Gastrocnemius medialis (tissue), 4 donors: Measurements from ENCODE around the gene MCEE. TPM values are rescaled to one million over a fixed set of nuclear protein-coding genes. Genes with fewer than 3 reads are reported as not detected.
"Not testable (repeated sequence)": the region's sequence is repeated elsewhere in the genome, so short reads cannot be mapped to it uniquely, and the experiment has no call there.

ENCODE experiments used
- ATAC-seq, 2 donors: fragments of 150-250 bp; one replicate each; pipeline ENCODE4 v1.9.1; 2016
- DNase-seq, 2 donors: peaks; one replicate each; pipeline ENCODE4 v3.0.0-alpha.2; 2019
- H3K27ac ChIP-seq, 4 donors: fragments of 200-600 bp; sonication (generic); 1 replicate in 1 of 4; 2 replicates in 3 of 4; pipeline ENCODE4 v1.5.1; 2016 to 2018; ENCODE audit warnings: mild to moderate bottlenecking in 2 of 4, moderate library complexity in 1 of 4
- H3K27me3 ChIP-seq, 3 donors: fragments of 200-600 bp; sonication (generic) in 2 of 3; 1 replicate in 1 of 3; 2 replicates in 2 of 3; pipeline versions ENCODE4 v1.5.1 to v1.6.0; 2016 to 2019; ENCODE audit warnings: mild to moderate bottlenecking in 1 of 3, moderate library complexity in 1 of 3
- H3K36me3 ChIP-seq, 2 donors: fragments of 200-600 bp; sonication (generic) in 1 of 2; one replicate each; pipeline ENCODE4 v1.5.1; 2017 to 2018
- H3K4me1 ChIP-seq, 2 donors: fragments of 200-600 bp; sonication (generic) in 1 of 2; one replicate each; pipeline ENCODE4 v1.5.1; 2016 to 2017; ENCODE audit warnings: mild to moderate bottlenecking in 2 of 2
- H3K4me3 ChIP-seq, 4 donors: fragments of 200-600 bp; sonication (generic) in 3 of 4; 1 replicate in 1 of 4; 2 replicates in 3 of 4; pipeline ENCODE4 v1.5.1; 2016 to 2019; ENCODE audit warnings: mild to moderate bottlenecking in 2 of 4
- H3K9me3 ChIP-seq, 3 donors: fragments of 200-600 bp; sonication (generic) in 2 of 3; 1 replicate in 1 of 3; 2 replicates in 2 of 3; pipeline ENCODE4 v1.5.1; 2016 to 2019
- CTCF ChIP-seq, 5 experiments: fragments of 450-650 bp in 3 of 5; fragments of 200-600 bp in 2 of 5; sonication (generic) in 2 of 5; IDR thresholded peaks in 4 of 5; conservative IDR thresholded peaks in 1 of 5; 1 replicate in 4 of 5; 2 replicates in 1 of 5; pipeline ENCODE4 v1.5.1; 2016 to 2019; ENCODE audit warnings: antibody characterized with exemption in 5 of 5, mild to moderate bottlenecking in 3 of 5, moderate library complexity in 3 of 5
- POLR2A ChIP-seq, 2 donors: fragments of 450-650 bp; IDR thresholded peaks; one replicate each; pipeline ENCODE4 v1.6.1; 2017; ENCODE audit warnings: antibody characterized with exemption in 2 of 2, mild to moderate bottlenecking in 2 of 2, moderate library complexity in 2 of 2
- in situ Hi-C, 4 donors: fragments of 200-750 bp; cut with MboI; loops; one replicate each; pipeline versions ENCODE4 v1.15.0 to v1.8.0; 2017; ENCODE audit warnings: low sequenced_read_pairs in 4 of 4
- intact Hi-C: fragments of 100-400 bp; cut with DNase I; formaldehyde crosslinking; loops from one replicate; pipeline ENCODE4 v1.15.1; 2023; ENCODE audit warnings: low total_unique reads
- total RNA-seq, 4 donors: library from RNA; depleted of rRNA; stranded (reverse); fragments of >200 nt; gene quantifications; one replicate each; pipeline versions ENCODE4 v1.1.0 to v1.2.3, GENCODE V29; 2016

MCEE gene
- total RNA-seq, 4 donors from 2014 or later: 10.0 to 20.2 (median 13.1) TPM

GRCh38 chr2:71148506-71149063, 18.6 kb upstream of the MCEE start:
- DNase-seq (no peak), ATAC-seq (no peak)
- no peak for TF ChIP-seq CTCF (IDR thresholded peaks at IDR 0.05 in 4 of 5, conservative IDR thresholded peaks at IDR 0.05 in 1 of 5)
- TF ChIP-seq POLR2A (IDR thresholded peaks at IDR 0.05): no peak
- no peaks in the 10 kb centered on the region for H3K9me3 ChIP-seq
- H3K36me3 ChIP-seq: peaks cover 0 to 65% of the 10 kb centered on the region in 2 donors
- H3K4me3 ChIP-seq: no peak overlapping the region
- intact Hi-C loops: no loop called here
- H3K27ac ChIP-seq: no peak overlapping the region
- peaks cover 14 to 26% of the 10 kb centered on the region in 2 donors for H3K4me1 ChIP-seq
- no peaks in the 10 kb centered on the region for H3K27me3 ChIP-seq
- in situ Hi-C loops: no loop called here

- intact Hi-C loops: no loop called here
- Histone ChIP-seq H3K4me3 (no peak overlapping the region), H3K9me3 (no peaks in the 10 kb centered on the region), H3K27me3 (no peaks in the 10 kb centered on the region), H3K27ac (peak overlapping the region; percentile 51 to 82 (median 70)), H3K36me3 (peaks cover 0 to 94% of the 10 kb centered on the region in 2 donors), H3K4me1 (peaks cover 19 to 31% of the 10 kb centered on the region in 2 donors)
- in situ Hi-C loops: no loop called here
- DNase-seq (peak in 1 of 2 donors; percentile 9), ATAC-seq (peak; percentile 88 to 95)
- TF ChIP-seq CTCF (IDR thresholded peaks at IDR 0.05 in 4 of 5, conservative IDR thresholded peaks at IDR 0.05 in 1 of 5) (no peak), POLR2A (IDR thresholded peaks at IDR 0.05) (no peak)
Observed at GRCh38 chr2:71143782-71144181, 13.8 kb upstream of the MCEE start.

- DNase-seq: no peak
- Histone ChIP-seq H3K27ac (no peak overlapping the region), H3K36me3 (peaks cover 2 to 80% of the 10 kb centered on the region in 2 donors), H3K9me3 (no peaks in the 10 kb centered on the region), H3K4me3 (no peak overlapping the region), H3K4me1 (peaks cover 13 to 21% of the 10 kb centered on the region in 2 donors), H3K27me3 (no peaks in the 10 kb centered on the region)
- no peak for ATAC-seq
- no peak for TF ChIP-seq CTCF (IDR thresholded peaks at IDR 0.05 in 4 of 5, conservative IDR thresholded peaks at IDR 0.05 in 1 of 5)
- TF ChIP-seq POLR2A (IDR thresholded peaks at IDR 0.05): no peak
- intact Hi-C loops (no loop called here), in situ Hi-C loops (no loop called here)
Observed at GRCh38 chr2:71136174-71136573, 6.1 kb upstream of the MCEE start.

- peaks cover 2 to 54% of the 10 kb centered on the region in 2 donors for H3K36me3 ChIP-seq
- no peak overlapping the region for H3K4me3 ChIP-seq
- ATAC-seq (no peak), DNase-seq (no peak)
- no peaks in the 10 kb centered on the region for H3K9me3 ChIP-seq
- no peak overlapping the region for H3K27ac ChIP-seq
- intact Hi-C loops: loop anchor here (5.0 kb wide), 1 partner anchor 199 kb away; the partner anchor contains the start of gene ZNF638
- TF ChIP-seq POLR2A (IDR thresholded peaks at IDR 0.05) (no peak), CTCF (IDR thresholded peaks at IDR 0.05 in 4 of 5, conservative IDR thresholded peaks at IDR 0.05 in 1 of 5) (no peak)
- H3K27me3 ChIP-seq: no peaks in the 10 kb centered on the region
- H3K4me1 ChIP-seq: peaks cover 23 to 28% of the 10 kb centered on the region in 2 donors
- in situ Hi-C loops: loop anchor here in 1 of 4 donors (5.0 kb wide), 1 partner anchor 66 kb away; the partner anchor contains the start of gene NAGK
Observed at GRCh38 chr2:71133603-71134002, 3.6 kb upstream of the MCEE start.

- H3K4me3 ChIP-seq: peak overlapping the region; percentile 85 to 97 (median 90)
- not testable (repeated sequence) for ATAC-seq, DNase-seq, H3K9me3 ChIP-seq, H3K27me3 ChIP-seq
- H3K27ac ChIP-seq: peak overlapping the region; percentile 89 to 95 (median 93)
- peaks cover 0 to 36% of the 10 kb centered on the region in 2 donors for H3K36me3 ChIP-seq
- in situ Hi-C loops (loop anchor here in 1 of 4 donors (5.0 kb wide), 1 partner anchor 64 kb away; the partner anchor contains the start of gene NAGK), intact Hi-C loops (loop anchor here (2.0 to 5.0 kb wide), 2 partner anchors 201 to 883 kb away; partner anchors contain the start of genes TIA1 and ZNF638)
- peaks cover 37 to 39% of the 10 kb centered on the region in 2 donors for H3K4me1 ChIP-seq
Observed at GRCh38 chr2:71131387-71132166, 1.5 kb upstream of the MCEE start.
